DND-41 (cell line): ENCODE measurements around the gene RSPO1.

ENCODE experiments used
- EZH2 ChIP-seq: IDR thresholded peaks from 3 replicates; pipeline ENCODE4 v1.6.1; 2012; ENCODE audit warnings: borderline replicate concordance, low read depth, mild to moderate bottlenecking, moderate library complexity, low read length, inconsistent platforms; ENCODE audit not compliant: severe bottlenecking
- TF ChIP-seq, protein P1 (sequence below): IDR thresholded peaks from 2 replicates; pipeline ENCODE4 v1.5.1; 2012; ENCODE audit warnings: borderline replicate concordance, low read length, moderate library complexity, mild to moderate bottlenecking; ENCODE audit not compliant: poor library complexity, severe bottlenecking; ENCODE audit errors: extremely low read depth

- TF ChIP-seq, protein P1, sequence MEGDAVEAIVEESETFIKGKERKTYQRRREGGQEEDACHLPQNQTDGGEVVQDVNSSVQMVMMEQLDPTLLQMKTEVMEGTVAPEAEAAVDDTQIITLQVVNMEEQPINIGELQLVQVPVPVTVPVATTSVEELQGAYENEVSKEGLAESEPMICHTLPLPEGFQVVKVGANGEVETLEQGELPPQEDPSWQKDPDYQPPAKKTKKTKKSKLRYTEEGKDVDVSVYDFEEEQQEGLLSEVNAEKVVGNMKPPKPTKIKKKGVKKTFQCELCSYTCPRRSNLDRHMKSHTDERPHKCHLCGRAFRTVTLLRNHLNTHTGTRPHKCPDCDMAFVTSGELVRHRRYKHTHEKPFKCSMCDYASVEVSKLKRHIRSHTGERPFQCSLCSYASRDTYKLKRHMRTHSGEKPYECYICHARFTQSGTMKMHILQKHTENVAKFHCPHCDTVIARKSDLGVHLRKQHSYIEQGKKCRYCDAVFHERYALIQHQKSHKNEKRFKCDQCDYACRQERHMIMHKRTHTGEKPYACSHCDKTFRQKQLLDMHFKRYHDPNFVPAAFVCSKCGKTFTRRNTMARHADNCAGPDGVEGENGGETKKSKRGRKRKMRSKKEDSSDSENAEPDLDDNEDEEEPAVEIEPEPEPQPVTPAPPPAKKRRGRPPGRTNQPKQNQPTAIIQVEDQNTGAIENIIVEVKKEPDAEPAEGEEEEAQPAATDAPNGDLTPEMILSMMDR: no peak
- no peak for TF ChIP-seq EZH2
These were observed 64.0 kb downstream of the RSPO1 start for GRCh38 chr1:37570528-37571334.
